Activated naive CD8-positive, alpha-beta T cell (primary cell): ENCODE results near the gene RBBP8.

Experiments used
- H3K27ac Mint-ChIP-seq: one replicate; pipeline ENCODE4 v1.8.0; 2021; ENCODE audit warnings: mixed read lengths
- H3K27me3 Mint-ChIP-seq: one replicate; pipeline ENCODE4 v1.8.0; 2021; ENCODE audit warnings: mixed read lengths
- H3K36me3 Mint-ChIP-seq: one replicate; pipeline ENCODE4 v1.8.0; 2021; ENCODE audit warnings: mixed read lengths
- H3K4me1 Mint-ChIP-seq: one replicate; pipeline ENCODE4 v1.8.0; 2021; ENCODE audit warnings: low read depth, mixed read lengths
- H3K4me3 Mint-ChIP-seq: one replicate; pipeline ENCODE4 v1.8.0; 2021; ENCODE audit warnings: mild to moderate bottlenecking, mixed read lengths
- H3K9me3 Mint-ChIP-seq: one replicate; pipeline ENCODE4 v1.8.0; 2021; ENCODE audit warnings: low read depth, mixed read lengths

Gene RBBP8

DNA sequence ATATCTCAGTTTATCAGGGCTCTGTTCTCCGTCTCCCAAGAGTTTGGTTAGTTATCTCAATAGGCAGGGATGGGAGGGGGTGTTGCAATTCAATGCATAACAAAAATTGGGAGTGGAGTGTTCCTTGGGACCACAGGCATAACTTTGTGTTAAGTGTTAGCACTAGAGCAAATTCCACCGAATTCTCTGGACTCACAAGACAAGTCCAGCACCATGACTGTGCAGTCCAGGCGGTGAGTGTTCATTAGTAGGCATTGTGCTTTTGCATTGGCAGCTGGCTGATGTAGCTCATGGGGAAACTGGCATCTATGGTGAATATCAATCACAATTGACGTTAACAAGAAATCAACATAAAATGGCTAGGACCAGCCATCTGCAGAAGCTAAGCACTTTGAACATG lies 123.2 kb downstream of the RBBP8 start:
- Mint-ChIP-seq H3K36me3 (no peaks in the 10 kb centered on the region), H3K4me1 (no peaks in the 10 kb centered on the region), H3K9me3 (no peaks in the 10 kb centered on the region), H3K27me3 (no peaks in the 10 kb centered on the region), H3K27ac (no peak overlapping the region), H3K4me3 (no peak overlapping the region)

GRCh38 chr18:23057096-23057495 lies 124.0 kb downstream of the RBBP8 start:
- Mint-ChIP-seq H3K27ac (no peak overlapping the region), H3K4me3 (no peak overlapping the region), H3K9me3 (no peaks in the 10 kb centered on the region), H3K36me3 (no peaks in the 10 kb centered on the region), H3K4me1 (no peaks in the 10 kb centered on the region), H3K27me3 (no peaks in the 10 kb centered on the region)

- Mint-ChIP-seq H3K27ac (no peak overlapping the region), H3K4me3 (no peak overlapping the region), H3K4me1 (no peaks in the 10 kb centered on the region), H3K36me3 (peaks cover 6% of the 10 kb centered on the region), H3K9me3 (peaks cover 7% of the 10 kb centered on the region), H3K27me3 (peaks cover 1% of the 10 kb centered on the region)
Measured at GRCh38 chr18:23058746-23059415, 125.8 kb downstream of the RBBP8 start.

GRCh38 chr18:23059541-23060465 lies 126.7 kb downstream of the RBBP8 start:
- peaks cover 7% of the 10 kb centered on the region for H3K9me3 Mint-ChIP-seq
- peaks cover 1% of the 10 kb centered on the region for H3K27me3 Mint-ChIP-seq
- no peak overlapping the region for H3K4me3 Mint-ChIP-seq
- H3K27ac Mint-ChIP-seq = no peak overlapping the region
- H3K4me1 Mint-ChIP-seq = no peaks in the 10 kb centered on the region
- peaks cover 6% of the 10 kb centered on the region for H3K36me3 Mint-ChIP-seq

- Mint-ChIP-seq H3K4me1 (peaks cover under 1% of the 10 kb centered on the region), H3K27me3 (peaks cover 1% of the 10 kb centered on the region), H3K4me3 (no peak overlapping the region), H3K36me3 (peaks cover 6% of the 10 kb centered on the region), H3K27ac (no peak overlapping the region), H3K9me3 (peaks cover 7% of the 10 kb centered on the region)
Measured at GRCh38 chr18:23062011-23062410, 128.9 kb downstream of the RBBP8 start.

DNA sequence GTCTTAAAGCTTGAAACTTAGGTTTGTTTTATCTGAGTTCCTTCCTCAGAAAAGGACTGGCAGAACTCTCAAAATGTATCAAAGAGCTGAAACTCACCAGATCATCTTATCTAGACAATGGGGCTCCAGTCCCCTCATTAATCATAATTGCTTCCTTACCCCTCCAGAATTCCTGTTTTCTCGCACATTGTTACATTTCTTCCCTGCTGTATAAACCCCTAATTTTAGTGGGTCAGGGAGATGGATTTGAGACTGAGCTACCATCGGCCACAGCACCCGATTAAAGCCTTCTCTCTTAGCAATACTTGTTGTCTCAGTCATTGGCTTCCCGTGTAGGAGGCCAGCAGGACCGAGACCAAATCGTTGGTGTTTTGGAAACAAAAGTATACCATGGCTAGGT lies 130.4 kb downstream of the RBBP8 start:
- Mint-ChIP-seq H3K9me3 (peaks cover 7% of the 10 kb centered on the region), H3K27ac (no peak overlapping the region), H3K27me3 (peaks cover 1% of the 10 kb centered on the region), H3K36me3 (peaks cover 6% of the 10 kb centered on the region), H3K4me1 (peaks cover 10% of the 10 kb centered on the region), H3K4me3 (no peak overlapping the region)

- Mint-ChIP-seq H3K4me1 (peaks cover 28% of the 10 kb centered on the region), H3K27ac (no peak overlapping the region), H3K9me3 (peaks cover 7% of the 10 kb centered on the region), H3K36me3 (peaks cover 6% of the 10 kb centered on the region), H3K4me3 (no peak overlapping the region), H3K27me3 (peaks cover 1% of the 10 kb centered on the region)
Measured at GRCh38 chr18:23065234-23065806, 132.2 kb downstream of the RBBP8 start.

- H3K4me1 Mint-ChIP-seq = peaks cover 33% of the 10 kb centered on the region
- peaks cover 7% of the 10 kb centered on the region for H3K9me3 Mint-ChIP-seq
- no peak overlapping the region for H3K27ac Mint-ChIP-seq
- no peak overlapping the region for H3K4me3 Mint-ChIP-seq
- peaks cover 1% of the 10 kb centered on the region for H3K27me3 Mint-ChIP-seq
- H3K36me3 Mint-ChIP-seq = peaks cover 6% of the 10 kb centered on the region
Measured at GRCh38 chr18:23066060-23066459, 132.9 kb downstream of the RBBP8 start.

- Mint-ChIP-seq H3K4me3 (no peak overlapping the region), H3K9me3 (peaks cover 7% of the 10 kb centered on the region), H3K36me3 (peaks cover 6% of the 10 kb centered on the region), H3K4me1 (peaks cover 37% of the 10 kb centered on the region), H3K27ac (no peak overlapping the region), H3K27me3 (peaks cover 1% of the 10 kb centered on the region)
Measured at GRCh38 chr18:23066504-23067039, 133.4 kb downstream of the RBBP8 start.

- no peak overlapping the region for H3K27ac Mint-ChIP-seq
- peaks cover 6% of the 10 kb centered on the region for H3K36me3 Mint-ChIP-seq
- H3K4me1 Mint-ChIP-seq = peaks cover 44% of the 10 kb centered on the region
- peaks cover 7% of the 10 kb centered on the region for H3K9me3 Mint-ChIP-seq
- no peak overlapping the region for H3K4me3 Mint-ChIP-seq
- peaks cover 1% of the 10 kb centered on the region for H3K27me3 Mint-ChIP-seq
Measured at GRCh38 chr18:23067236-23067635, 134.1 kb downstream of the RBBP8 start.

- H3K27ac Mint-ChIP-seq = no peak overlapping the region
- H3K4me3 Mint-ChIP-seq = no peak overlapping the region
- H3K9me3 Mint-ChIP-seq = peaks cover 7% of the 10 kb centered on the region
- peaks cover 1% of the 10 kb centered on the region for H3K27me3 Mint-ChIP-seq
- H3K36me3 Mint-ChIP-seq = peaks cover 5% of the 10 kb centered on the region
- H3K4me1 Mint-ChIP-seq = peaks cover 51% of the 10 kb centered on the region
Measured at GRCh38 chr18:23068011-23068410, 134.9 kb downstream of the RBBP8 start.

GRCh38 chr18:23068570-23069310 lies 135.6 kb downstream of the RBBP8 start:
- Mint-ChIP-seq H3K4me3 (no peak overlapping the region), H3K27me3 (no peaks in the 10 kb centered on the region), H3K4me1 (peaks cover 55% of the 10 kb centered on the region), H3K9me3 (no peaks in the 10 kb centered on the region), H3K27ac (peak overlapping the region; percentile 41), H3K36me3 (no peaks in the 10 kb centered on the region)

- H3K27ac Mint-ChIP-seq = peak overlapping the region; percentile 67
- H3K4me3 Mint-ChIP-seq = peak overlapping the region; percentile 36
- H3K9me3 Mint-ChIP-seq = no peaks in the 10 kb centered on the region
- peaks cover 57% of the 10 kb centered on the region for H3K4me1 Mint-ChIP-seq
- no peaks in the 10 kb centered on the region for H3K27me3 Mint-ChIP-seq
- no peaks in the 10 kb centered on the region for H3K36me3 Mint-ChIP-seq
Measured at GRCh38 chr18:23069481-23069880, 136.4 kb downstream of the RBBP8 start.

- Mint-ChIP-seq H3K9me3 (no peaks in the 10 kb centered on the region), H3K4me1 (peaks cover 57% of the 10 kb centered on the region), H3K36me3 (no peaks in the 10 kb centered on the region), H3K27ac (peak overlapping the region; percentile 67), H3K27me3 (no peaks in the 10 kb centered on the region), H3K4me3 (peak overlapping the region; percentile 36)
Measured at GRCh38 chr18:23069898-23070297, 136.8 kb downstream of the RBBP8 start.
